HK-2 (cell line): ENCODE measurements around the gene CCDC47.
"Not testable (repeated sequence)": the region's sequence is repeated elsewhere in the genome, so short reads cannot be mapped to it uniquely, and the experiment has no call there.

Experiments used
- DNase-seq: peaks from one replicate; pipeline ENCODE4 v3.0.0-alpha.2; 2018; ENCODE audit not compliant: unreplicated experiment

The CCDC47 gene

DNA sequence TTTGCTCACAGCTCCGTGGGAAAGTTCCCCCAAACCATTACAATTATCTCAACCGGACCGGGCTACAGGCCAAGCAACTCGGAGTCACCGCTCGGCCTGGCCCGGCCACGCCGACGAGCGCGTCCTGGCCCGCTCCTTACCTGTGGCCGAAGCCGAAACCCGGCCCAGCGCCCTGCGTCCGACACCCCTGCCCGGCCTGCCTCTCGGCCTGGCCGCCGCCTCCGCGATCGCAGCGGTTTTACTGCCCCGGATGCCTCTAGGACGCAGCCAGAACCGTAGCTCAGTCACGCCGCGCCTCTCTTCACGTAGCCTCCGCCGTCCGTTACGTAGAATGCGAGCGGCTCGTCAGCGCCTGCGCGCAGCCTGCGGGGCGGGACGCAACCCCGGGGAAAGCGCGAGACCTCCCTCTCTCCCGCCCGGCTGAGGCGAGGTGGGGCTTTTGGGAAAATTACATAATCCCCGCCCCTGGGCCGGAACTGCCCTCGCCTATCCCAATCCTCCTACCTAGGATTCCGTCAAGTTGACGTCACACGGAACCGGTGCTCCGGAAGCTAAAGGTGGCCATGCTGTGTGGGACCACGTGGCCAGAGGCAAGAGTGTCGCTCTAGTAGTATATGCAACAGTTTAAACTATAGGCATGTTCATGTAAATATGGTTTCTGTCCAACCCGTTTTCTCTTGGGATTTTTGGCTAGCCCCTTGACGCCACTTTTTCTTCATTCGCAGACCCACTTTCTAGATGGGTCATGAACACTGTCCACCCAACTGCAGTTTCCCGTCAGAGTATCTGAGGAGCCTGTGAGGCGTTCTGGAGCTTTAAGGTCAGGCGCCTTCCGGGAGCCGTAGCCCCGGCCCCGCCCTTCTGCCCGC is at the start of gene CCDC47:
TSS of gene CCDC47 (minus strand) at position 326 of the 869 bp plus-strand sequence. CDS start 7,422 bp downstream, outside the sequence.
- peak; percentile 98 for DNase-seq

- DNase-seq, result no peak
These were observed 49.1 kb upstream of the CCDC47 start for GRCh38 chr17:63822537-63822936.

DNA sequence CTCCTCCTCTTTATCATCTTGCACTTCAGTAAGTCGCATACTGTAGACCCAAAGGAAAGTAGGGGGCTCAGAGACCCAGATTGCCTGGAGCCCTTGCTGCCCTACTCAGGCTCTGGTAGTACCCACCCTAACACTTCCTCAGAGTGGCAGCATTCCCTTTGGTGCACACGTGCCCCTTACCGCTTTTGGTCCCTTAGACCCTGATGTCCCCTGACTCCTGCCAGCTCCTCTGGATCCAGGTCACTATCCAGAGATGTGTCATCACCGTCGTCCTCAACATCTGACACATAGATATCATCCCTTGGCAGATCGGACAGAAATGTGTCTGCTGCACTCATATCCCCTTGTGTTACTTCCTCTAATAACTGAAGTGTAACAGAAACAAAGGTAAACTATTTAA is 48.4 kb upstream of the CCDC47 start:
- no peak for DNase-seq

GRCh38 chr17:63820963-63821561 is 47.7 kb upstream of the CCDC47 start:
- no peak for DNase-seq

- DNase-seq, result no peak
These were observed 46.5 kb upstream of the CCDC47 start for GRCh38 chr17:63819585-63820537.

- DNase-seq, result no peak
These were observed 45.7 kb upstream of the CCDC47 start for GRCh38 chr17:63819131-63819530.

DNA sequence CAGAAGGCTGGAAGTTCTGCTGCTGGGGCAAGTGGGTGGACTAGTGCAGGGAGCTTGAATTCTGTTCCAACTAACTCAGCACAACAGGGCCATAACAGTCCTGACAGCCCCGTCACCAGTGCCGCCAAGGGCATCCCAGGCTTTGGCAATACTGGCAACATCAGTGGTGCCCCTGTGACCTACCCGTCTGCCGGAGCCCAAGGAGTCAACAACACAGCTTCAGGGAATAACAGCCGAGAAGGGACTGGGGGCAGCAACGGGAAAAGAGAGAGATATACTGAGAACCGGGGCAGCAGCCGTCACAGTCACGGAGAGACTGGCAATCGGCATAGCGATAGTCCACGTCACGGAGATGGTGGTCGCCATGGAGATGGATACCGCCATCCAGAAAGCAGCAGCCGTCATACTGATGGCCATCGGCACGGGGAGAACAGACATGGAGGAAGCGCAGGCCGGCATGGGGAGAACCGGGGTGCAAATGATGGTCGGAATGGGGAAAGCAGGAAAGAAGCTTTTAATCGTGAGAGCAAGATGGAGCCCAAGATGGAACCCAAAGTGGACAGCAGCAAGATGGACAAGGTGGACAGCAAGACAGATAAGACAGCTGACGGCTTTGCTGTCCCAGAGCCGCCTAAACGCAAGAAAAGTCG is 44.5 kb upstream of the CCDC47 start:
- no peak for DNase-seq

GRCh38 chr17:63816669-63817068 is 43.3 kb upstream of the CCDC47 start:
- DNase-seq, result no peak

- no peak for DNase-seq
These were observed 42.7 kb upstream of the CCDC47 start for GRCh38 chr17:63816123-63816522.

DNA sequence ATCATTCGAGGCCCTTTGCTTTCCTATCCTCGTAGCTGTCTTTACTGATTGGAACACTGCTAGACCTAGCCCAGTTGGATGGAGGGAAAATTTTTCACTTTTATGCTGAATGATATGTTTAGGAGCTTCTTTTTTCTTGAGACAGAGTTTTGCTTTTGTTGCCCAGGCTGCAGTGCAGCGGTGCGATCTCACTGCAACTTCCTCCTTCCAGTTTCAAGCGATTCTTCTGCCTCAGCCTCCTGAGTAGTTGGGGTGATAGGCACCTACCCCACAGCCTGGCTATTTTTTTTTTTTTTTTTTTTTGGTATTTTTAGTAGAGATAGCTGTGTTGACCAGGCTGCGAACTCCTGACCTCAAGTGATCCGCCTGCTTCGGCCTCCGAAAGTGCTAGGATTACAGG is 36.6 kb upstream of the CCDC47 start:
- no peak for DNase-seq

- DNase-seq, result no peak
These were observed 32.2 kb upstream of the CCDC47 start for GRCh38 chr17:63805591-63805990.

GRCh38 chr17:63804328-63804727 is 30.9 kb upstream of the CCDC47 start:
- no peak for DNase-seq

- DNase-seq, result no peak
These were observed 27.4 kb upstream of the CCDC47 start for GRCh38 chr17:63800783-63801182.

DNA sequence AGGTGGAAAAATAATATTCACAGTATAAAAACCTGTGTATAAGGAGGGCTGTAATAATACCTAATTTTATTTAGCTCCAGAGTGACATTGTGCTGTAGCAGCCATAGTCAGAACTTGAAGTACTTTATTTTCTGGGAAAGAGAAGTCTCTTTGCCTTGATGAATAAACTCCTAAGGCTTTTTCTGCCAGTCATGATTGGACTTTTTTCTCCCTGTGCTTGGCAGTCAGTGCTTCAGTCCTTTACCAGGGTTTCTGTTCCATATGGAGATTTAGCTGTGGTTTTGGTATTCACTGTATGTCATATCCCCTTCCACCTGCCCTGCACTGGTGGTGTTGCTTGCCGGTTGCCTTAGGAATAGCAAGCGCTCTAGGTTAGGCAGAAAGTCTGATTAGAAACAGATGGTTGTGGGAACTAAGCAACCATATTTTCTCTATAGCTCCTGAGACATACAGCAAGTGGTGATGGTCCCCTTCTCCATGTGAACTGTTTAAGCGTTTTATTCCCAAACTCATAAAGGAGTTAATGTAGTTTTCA is 25.2 kb upstream of the CCDC47 start:
- no peak for DNase-seq

DNA sequence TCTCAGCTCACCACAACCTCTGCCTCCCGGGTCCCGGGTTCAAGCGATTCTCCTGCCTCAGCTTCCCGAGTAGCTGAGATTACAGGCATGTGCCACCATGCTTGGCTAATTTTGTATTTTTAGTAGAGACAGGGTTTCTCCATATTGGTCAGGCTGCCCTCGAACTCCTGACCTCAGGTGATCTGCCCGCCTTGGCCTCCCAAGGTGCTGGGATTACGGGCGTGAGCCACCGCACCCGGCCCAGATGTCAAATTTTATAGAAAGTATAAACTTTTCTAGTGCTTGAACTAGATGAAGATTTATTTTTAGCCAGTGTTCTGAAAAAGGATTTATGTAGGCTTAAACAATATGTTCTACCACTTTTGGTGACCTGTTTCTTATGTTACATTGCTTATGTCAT is 23.0 kb upstream of the CCDC47 start:
- DNase-seq, result not testable (repeated sequence)

GRCh38 chr17:63792055-63792729 is 18.8 kb upstream of the CCDC47 start:
- DNase-seq, result no peak

GRCh38 chr17:63790057-63790456 is 16.7 kb upstream of the CCDC47 start:
- DNase-seq, result no peak

- no peak for DNase-seq
These were observed 13.7 kb upstream of the CCDC47 start for GRCh38 chr17:63786971-63787711.

DNA sequence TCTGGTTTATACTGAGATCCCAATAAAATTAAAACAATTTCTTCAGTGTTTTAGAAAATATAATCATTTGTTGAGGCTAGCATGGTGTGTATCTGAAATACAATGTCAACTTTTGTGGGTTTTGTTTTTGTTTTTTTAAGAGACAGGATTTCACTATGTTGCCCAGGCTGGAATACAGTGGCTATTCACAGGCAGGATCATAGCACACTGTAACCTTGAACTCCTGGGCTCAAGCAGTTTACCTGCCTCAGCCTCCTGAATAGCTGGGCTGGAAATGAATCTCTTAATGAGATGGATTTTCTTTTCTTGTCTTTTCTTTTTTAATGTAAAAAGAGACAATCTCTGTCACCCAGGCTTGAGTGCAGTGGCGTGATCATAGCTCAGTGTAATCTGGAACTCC is 12.7 kb upstream of the CCDC47 start:
- no peak for DNase-seq

- DNase-seq, result no peak
These were observed 12.2 kb upstream of the CCDC47 start for GRCh38 chr17:63785556-63785955.
